HepG2 (cell line): ENCODE results near the gene NMRAL1. TPM values are rescaled to one million over a fixed set of nuclear protein-coding genes. Genes with fewer than 3 reads are reported as not detected.

Experiments used
- AGO2 ChIP-seq: fragments of 200-400 bp; formaldehyde crosslinking; optimal IDR thresholded peaks from 2 replicates; pipeline ENCODE3; 2017; ENCODE audit warnings: mild to moderate bottlenecking, low read depth, low read length, moderate library complexity
- EZH2 ChIP-seq: conservative IDR thresholded peaks from 2 replicates; pipeline ENCODE4 v1.6.1; 2012; ENCODE audit warnings: mild to moderate bottlenecking, low read depth, low read length, moderate library complexity
- HNRNPUL1 ChIP-seq: fragments of 200-400 bp; formaldehyde crosslinking; IDR thresholded peaks from 2 replicates; pipeline ENCODE4 v1.6.1; 2017; ENCODE audit warnings: low read depth, mild to moderate bottlenecking, low read length, moderate library complexity
- NONO ChIP-seq, 2 experiments: fragments of 450-650 bp in 1 of 2; sonication (generic) in 1 of 2; formaldehyde crosslinking in 1 of 2; IDR thresholded peaks in 1 of 2; conservative IDR thresholded peaks in 1 of 2; 2 replicates each; pipeline versions ENCODE4 v1.6.1 to v1.8.0; 2017 to 2022; ENCODE audit warnings: mild to moderate bottlenecking in 1 of 2, missing genetic modification reagents in 1 of 2, moderate library complexity in 1 of 2
- ZNF256 ChIP-seq: sonication (generic); formaldehyde crosslinking; conservative IDR thresholded peaks from 2 replicates; pipeline ENCODE4 v1.4.0; 2020; ENCODE audit warnings: missing genetic modification reagents
- ZNF331 ChIP-seq: sonication (generic); formaldehyde crosslinking; IDR thresholded peaks from 2 replicates; pipeline ENCODE4 v1.4.0; 2020; ENCODE audit warnings: missing genetic modification reagents
- ZNF501 ChIP-seq: sonication (generic); formaldehyde crosslinking; IDR thresholded peaks from 2 replicates; pipeline ENCODE4 v1.5.1; 2020; ENCODE audit warnings: mild to moderate bottlenecking, moderate library complexity, missing genetic modification reagents
- ZNF816 ChIP-seq: sonication (generic); formaldehyde crosslinking; IDR thresholded peaks from 2 replicates; pipeline ENCODE4 v1.8.0; 2022; ENCODE audit warnings: missing genetic modification reagents, mild to moderate bottlenecking, borderline replicate concordance
- polyA plus RNA-seq, 8 experiments: library from polyadenylated mRNA; depleted of rRNA in 3 of 8; stranded (reverse) in 7 of 8; unstranded in 1 of 8; fragments of >200 nt; fragmentation: Illumina TruSeq in 4 of 8; extraction: Trizol in 4 of 8; gene quantifications; 2 replicates each; pipeline versions ENCODE4 v1.2.1 to v1.2.3, GENCODE V29; 2011 to 2016; ENCODE audit warnings: low read depth in 4 of 8, missing spikeins in 1 of 8, mixed read lengths in 1 of 8; ENCODE audit not compliant: insufficient read depth in 1 of 8
- total RNA-seq, 5 experiments: library from RNA; depleted of rRNA; stranded (reverse); fragments of >200 nt; fragmentation: Illumina TruSeq; extraction: Trizol; gene quantifications; 2 replicates each; pipeline ENCODE4 v1.2.3, GENCODE V29; 2016; ENCODE audit warnings: low read depth in 1 of 5
- TF ChIP-seq, protein P1 (sequence below): sonication (generic); formaldehyde crosslinking; IDR thresholded peaks from 2 replicates; pipeline ENCODE4 v1.4.0; 2020; ENCODE audit warnings: mild to moderate bottlenecking, missing genetic modification reagents
- TF ChIP-seq, protein P2 (sequence below): sonication (generic); formaldehyde crosslinking; IDR thresholded peaks from 2 replicates; pipeline ENCODE4 v1.9.0; 2021; ENCODE audit warnings: missing genetic modification reagents, mild to moderate bottlenecking, borderline replicate concordance
- TF ChIP-seq, protein P3 (sequence below): IDR thresholded peaks from 2 replicates; pipeline ENCODE4 v1.6.1; 2016; ENCODE audit warnings: missing compliant biosample characterization, missing genetic modification reagents, borderline replicate concordance
- TF ChIP-seq, protein P4 (sequence below): IDR thresholded peaks from 2 replicates; pipeline ENCODE4 v1.6.1; 2016; ENCODE audit warnings: missing compliant biosample characterization, missing genetic modification reagents, borderline replicate concordance

NMRAL1 gene
- total and polyA plus RNA-seq, 2 of the 13 experiments (the other 11 are each of a cell fraction or from before 2014, with no cell fraction given): 30.8 to 33.1 TPM

DNA sequence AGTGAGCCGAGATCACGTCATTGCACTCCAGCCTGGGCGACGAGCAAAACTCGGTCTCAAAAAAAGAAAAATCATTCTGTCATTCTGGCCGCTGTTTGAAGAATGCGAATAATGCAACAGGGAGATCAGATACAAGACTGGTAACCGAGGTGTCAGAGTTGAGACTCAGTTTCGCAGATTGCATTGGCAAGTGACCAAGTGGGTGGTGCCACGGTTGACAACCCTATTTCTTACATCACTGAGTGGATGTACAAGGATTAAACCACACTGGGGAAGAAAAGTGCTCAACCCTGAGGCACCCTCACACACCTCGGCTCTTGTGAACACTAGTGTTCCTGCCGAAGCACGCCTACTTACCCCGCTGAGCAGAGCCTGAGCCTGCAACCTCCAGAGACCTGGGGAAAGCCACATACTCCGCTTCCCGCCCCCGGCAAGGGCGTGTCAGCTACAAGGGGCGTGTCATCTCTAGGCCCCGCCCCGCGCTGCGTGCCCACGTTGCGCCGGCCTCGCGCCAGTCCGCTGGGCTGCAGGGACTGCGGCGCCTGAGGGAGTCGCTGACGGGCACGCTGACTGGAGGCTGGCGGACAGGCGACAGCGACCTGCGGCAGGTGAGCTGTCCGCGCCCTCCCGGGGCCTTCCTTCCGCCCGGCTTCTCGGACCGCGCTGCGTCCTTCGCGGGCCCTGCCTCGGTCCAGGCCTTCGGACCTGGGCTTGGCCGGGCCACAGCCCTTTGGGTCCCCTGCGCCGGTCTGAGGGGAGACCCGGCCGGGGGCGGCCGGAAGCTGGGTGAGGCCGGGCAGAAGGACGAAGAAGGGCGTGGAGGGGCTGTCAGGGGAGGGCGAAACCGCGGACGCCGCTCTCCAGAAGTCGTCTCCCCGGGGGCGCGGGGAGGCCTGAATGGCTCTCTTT lies 1.7 kb upstream of the NMRAL1 start, which contains the start of gene HMOX2 (continued):
- TF ChIP-seq, protein P1, sequence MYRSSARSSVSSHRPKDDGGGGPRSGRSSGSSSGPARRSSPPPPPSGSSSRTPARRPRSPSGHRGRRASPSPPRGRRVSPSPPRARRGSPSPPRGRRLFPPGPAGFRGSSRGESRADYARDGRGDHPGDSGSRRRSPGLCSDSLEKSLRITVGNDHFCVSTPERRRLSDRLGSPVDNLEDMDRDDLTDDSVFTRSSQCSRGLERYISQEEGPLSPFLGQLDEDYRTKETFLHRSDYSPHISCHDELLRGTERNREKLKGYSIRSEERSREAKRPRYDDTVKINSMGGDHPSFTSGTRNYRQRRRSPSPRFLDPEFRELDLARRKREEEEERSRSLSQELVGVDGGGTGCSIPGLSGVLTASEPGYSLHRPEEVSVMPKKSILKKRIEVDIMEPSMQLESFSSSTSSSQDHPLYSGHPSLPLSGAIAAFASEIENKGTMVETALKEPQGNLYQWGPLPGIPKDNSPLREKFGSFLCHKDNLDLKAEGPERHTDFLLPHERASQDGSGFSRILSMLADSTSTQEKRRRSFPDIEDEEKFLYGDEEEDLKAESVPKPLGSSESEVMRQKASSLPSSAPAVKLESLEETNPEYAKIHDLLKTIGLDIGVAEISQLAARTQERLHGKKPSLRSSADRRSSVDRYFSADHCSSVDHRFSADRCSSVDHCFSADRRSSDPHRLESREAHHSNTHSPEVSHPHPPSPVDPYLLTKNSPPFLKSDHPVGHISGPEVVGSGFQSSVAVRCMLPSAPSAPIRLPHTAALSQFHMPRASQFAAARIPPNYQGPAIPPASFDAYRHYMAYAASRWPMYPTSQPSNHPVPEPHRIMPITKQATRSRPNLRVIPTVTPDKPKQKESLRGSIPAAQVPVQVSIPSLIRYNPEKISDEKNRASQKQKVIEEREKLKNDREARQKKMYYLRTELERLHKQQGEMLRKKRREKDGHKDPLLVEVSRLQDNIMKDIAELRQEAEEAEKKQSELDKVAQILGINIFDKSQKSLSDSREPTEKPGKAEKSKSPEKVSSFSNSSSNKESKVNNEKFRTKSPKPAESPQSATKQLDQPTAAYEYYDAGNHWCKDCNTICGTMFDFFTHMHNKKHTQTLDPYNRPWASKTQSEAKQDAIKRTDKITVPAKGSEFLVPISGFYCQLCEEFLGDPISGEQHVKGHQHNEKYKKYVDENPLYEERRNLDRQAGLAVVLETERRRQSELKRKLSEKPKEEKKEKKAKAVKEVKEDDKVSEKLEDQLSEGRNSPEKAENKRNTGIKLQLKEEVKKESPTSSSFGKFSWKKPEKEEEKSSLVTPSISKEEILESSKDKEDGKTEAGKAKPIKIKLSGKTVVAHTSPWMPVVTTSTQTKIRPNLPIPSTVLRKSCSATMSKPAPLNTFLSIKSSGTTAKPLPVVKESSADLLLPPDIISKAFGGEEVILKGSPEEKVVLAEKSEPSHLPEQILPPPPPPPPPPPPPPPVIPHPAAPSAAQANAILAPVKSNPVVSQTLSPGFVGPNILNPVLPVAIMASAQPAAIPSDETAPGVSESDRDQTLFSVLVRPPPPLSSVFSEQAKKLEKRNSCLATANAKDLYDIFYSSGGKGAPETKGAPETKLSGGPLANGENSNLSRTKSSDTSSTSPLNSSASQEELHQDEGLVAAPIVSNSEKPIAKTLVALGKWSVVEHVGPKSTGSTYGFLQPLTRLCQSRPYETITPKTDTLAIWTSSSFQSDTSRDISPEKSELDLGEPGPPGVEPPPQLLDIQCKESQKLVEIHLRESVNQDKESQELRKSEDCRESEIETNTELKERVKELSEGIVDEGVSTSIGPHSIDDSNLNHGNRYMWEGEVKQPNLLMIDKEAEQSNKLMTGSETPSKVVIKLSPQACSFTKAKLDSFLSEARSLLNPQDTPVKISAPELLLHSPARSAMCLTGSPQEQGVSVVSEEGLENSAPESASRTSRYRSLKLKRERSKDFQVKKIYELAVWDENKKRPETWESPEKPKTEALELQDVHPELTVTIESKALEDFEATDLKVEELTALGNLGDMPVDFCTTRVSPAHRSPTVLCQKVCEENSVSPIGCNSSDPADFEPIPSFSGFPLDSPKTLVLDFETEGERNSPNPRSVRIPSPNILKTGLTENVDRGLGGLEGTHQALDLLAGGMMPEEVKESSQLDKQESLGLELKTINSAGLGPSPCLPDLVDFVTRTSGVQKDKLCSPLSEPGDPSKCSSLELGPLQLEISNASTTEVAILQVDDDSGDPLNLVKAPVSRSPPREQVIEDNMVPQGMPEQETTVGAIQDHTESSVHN (CRISPR knock-in tag): no peak
- TF ChIP-seq AGO2 (peak; percentile 63), NONO (IDR thresholded peaks at IDR 0.05) (no peak), NONO (CRISPR knock-in tag; conservative IDR thresholded peaks at IDR 0.05) (peak; percentile 86; the same call in 1 of the 2 replicates), ZNF816 (peak; percentile 63; the same call in 1 of the 2 replicates), ZNF256 (CRISPR knock-in tag) (no peak; the same call in 1 of the 2 replicates), EZH2 (no peak), HNRNPUL1 (no peak), ZNF501 (CRISPR knock-in tag) (peak; percentile 88; the same call in 1 of the 2 replicates), ZNF331 (peak; percentile 81; the same call in 1 of the 2 replicates)
- TF ChIP-seq, protein P2, sequence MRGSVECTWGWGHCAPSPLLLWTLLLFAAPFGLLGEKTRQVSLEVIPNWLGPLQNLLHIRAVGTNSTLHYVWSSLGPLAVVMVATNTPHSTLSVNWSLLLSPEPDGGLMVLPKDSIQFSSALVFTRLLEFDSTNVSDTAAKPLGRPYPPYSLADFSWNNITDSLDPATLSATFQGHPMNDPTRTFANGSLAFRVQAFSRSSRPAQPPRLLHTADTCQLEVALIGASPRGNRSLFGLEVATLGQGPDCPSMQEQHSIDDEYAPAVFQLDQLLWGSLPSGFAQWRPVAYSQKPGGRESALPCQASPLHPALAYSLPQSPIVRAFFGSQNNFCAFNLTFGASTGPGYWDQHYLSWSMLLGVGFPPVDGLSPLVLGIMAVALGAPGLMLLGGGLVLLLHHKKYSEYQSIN: 0 out of 2 replicates have a peak, but pooled peaks have one; percentile 39
- TF ChIP-seq, protein P3, sequence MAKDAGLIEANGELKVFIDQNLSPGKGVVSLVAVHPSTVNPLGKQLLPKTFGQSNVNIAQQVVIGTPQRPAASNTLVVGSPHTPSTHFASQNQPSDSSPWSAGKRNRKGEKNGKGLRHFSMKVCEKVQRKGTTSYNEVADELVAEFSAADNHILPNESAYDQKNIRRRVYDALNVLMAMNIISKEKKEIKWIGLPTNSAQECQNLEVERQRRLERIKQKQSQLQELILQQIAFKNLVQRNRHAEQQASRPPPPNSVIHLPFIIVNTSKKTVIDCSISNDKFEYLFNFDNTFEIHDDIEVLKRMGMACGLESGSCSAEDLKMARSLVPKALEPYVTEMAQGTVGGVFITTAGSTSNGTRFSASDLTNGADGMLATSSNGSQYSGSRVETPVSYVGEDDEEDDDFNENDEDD: peak; percentile 94
- TF ChIP-seq, protein P4, sequence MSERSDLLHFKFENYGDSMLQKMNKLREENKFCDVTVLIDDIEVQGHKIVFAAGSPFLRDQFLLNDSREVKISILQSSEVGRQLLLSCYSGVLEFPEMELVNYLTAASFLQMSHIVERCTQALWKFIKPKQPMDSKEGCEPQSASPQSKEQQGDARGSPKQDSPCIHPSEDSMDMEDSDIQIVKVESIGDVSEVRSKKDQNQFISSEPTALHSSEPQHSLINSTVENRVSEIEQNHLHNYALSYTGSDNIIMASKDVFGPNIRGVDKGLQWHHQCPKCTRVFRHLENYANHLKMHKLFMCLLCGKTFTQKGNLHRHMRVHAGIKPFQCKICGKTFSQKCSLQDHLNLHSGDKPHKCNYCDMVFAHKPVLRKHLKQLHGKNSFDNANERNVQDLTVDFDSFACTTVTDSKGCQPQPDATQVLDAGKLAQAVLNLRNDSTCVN (CRISPR knock-in tag): peak; percentile 39; the same call in 1 of the 2 replicates
